A204.1 (cell line): Measurements from ENCODE around the gene NMB.

ENCODE experiments used
- FAIRE-seq: peaks from 2 replicates; lab custom pipeline; 2012; peaks lifted over from hg19 to GRCh38; lab: Jason Lieb, UNC

The NMB gene

DNA sequence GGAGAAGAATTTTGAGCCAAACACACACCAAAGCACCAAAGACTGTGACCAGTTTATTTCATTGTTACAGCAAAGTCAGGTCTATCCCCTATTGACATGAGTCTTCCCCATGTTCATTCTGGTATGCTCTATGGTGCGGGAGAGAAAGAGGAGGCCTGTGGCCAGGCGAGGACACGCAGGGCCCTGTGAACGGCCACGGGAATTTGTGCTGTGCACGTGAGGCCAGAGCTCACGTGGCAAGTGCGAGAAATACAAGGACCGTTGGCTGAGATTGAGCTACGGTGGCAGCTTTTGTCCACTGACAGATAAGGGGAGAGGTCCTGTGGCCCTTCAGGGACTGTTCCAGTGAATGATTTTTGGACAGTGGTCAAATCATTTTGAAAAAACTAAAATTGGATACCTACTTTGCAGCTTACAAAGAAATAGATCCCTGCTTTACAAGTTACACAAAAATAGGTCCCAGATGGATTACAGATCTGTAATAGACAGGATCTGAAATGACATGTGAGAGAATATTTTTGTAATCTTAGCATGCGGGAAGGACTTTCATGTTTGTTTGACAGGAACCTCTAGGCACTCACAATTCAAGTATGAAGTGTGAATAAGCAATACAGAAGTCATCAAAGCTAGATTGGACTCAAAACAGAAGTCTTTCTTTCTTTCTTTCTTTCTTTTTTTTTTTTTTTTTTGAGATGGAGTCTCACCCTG is 48.0 kb downstream of the NMB start:
- FAIRE-seq: no peak

DNA sequence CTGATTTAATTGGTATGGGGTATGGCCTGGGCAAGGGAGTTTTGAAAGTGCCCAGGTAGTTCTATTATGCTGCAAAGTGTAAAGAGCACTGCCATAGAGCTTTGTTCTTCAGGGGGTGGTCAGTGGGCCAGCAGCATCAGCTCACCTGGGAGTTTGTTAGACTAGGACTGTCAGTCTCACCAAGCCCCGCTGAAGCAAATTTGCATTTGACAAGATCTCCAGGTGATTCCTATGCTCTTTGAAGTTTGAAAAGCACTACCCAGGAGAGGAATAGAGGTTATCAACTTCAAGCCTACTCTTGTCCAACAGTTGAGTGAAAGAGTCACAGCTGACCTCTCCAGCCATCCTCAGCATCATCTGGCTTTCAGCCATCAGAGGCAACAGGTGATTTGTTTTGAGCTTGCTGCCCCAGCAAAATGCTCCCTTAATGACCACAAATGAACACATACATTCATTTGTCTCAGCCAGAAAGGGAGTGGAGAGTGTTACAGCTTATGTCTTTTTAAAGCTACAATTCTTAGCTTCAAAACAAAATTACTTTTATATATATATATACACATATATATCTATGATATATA is 49.2 kb downstream of the NMB start:
- no peak for FAIRE-seq

DNA sequence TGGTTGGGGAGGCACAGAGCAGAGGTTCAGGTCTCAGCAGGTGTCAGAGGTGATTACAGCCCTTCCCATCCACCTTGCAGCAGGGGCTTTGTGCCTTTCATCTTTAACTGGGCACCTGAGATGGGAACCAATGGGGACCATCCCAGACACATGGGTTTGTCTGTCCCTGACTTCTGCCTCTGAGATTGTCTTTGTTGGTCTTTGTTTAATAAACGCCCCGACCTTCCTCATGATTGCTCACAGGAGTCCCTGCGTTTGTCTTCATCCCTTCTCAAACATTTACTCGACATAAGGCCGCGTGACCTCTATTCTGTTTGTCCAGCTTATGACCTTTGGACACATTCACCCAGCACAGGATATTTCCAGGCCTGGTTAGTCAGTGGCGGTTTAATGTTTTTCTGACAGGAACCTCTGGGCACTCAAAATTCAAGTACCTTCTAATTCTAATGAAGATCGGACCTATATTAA is 51.3 kb downstream of the NMB start:
- no peak for FAIRE-seq

DNA sequence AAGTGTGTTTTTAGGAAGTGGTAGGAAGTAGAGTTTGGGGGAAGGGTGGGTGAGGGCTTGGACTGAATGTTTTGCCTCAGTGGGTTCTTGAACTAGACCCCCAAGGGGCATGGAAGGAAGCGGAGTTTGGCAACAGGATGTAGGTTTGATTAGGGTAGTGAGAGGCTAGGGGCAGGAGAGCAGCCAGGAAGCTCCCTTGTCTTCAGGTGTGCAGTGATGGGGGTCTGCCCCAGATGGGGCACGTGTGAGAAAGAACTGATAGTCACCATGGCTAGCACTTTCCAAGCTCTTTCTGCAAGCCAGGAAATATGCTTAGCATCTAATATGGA is 52.5 kb downstream of the NMB start:
- FAIRE-seq: no peak
